B cell (primary cell): ENCODE data around the gene TM9SF2.

ENCODE experiments used
- CTCF ChIP-seq: fragments of 200-600 bp; IDR thresholded peaks from one replicate; pipeline ENCODE4 v1.8.0; 2022; ENCODE audit warnings: antibody characterized with exemption, mild to moderate bottlenecking
- EZH2 ChIP-seq: IDR thresholded peaks from 2 replicates; pipeline ENCODE4 v1.6.1; 2012; ENCODE audit warnings: borderline replicate concordance, low read depth, mild to moderate bottlenecking, moderate library complexity, low read length; ENCODE audit not compliant: insufficient read depth, poor library complexity, severe bottlenecking

GRCh38 chr13:99546878-99547277, 45.6 kb downstream of the TM9SF2 start:
- TF ChIP-seq CTCF, result no peak
- no peak for TF ChIP-seq EZH2
